Measurements from ENCODE around the gene PKM.
A peak's percentile ranks its signal among the peaks of the same experiment; 100 is the strongest.

Gene PKM

GRCh38 chr15:72199721-72200212 lies 31.2 kb downstream of the PKM start:
- DNase-seq, result peak in 1 of 2 donors; percentile 59

DNA sequence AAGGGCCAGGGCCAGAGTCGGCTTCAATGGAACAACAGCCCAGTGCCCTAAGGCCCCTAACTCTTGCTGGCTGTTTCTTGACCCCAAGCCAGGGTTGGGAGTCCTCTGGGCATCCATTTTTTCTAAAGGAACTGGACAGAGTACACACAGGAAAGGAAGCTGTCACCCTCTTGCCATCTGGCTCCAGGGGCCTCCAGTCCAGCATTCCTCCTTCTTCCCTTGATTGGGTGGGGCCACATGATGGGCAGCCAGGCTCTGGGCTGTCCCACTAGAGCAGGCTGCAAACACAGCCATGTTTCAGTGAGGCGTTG lies 31.8 kb downstream of the PKM start:
- DNase-seq, result no peak

- no peak for DNase-seq
Measured at GRCh38 chr15:72198356-72199204, 32.4 kb downstream of the PKM start.

- no peak for DNase-seq
Measured at GRCh38 chr15:72197460-72198355, 33.3 kb downstream of the PKM start, which contains the start of gene GRAMD2A. GRAMD2A (minus strand) TSS chr15:72197787.

- DNase-seq, result no peak
Measured at GRCh38 chr15:72197041-72197459, 33.9 kb downstream of the PKM start.

GRCh38 chr15:72196409-72197040 lies 34.5 kb downstream of the PKM start:
- no peak for DNase-seq

GRCh38 chr15:72195101-72195511 lies 35.9 kb downstream of the PKM start:
- DNase-seq, result peak in 1 of 2 donors; percentile 43

DNA sequence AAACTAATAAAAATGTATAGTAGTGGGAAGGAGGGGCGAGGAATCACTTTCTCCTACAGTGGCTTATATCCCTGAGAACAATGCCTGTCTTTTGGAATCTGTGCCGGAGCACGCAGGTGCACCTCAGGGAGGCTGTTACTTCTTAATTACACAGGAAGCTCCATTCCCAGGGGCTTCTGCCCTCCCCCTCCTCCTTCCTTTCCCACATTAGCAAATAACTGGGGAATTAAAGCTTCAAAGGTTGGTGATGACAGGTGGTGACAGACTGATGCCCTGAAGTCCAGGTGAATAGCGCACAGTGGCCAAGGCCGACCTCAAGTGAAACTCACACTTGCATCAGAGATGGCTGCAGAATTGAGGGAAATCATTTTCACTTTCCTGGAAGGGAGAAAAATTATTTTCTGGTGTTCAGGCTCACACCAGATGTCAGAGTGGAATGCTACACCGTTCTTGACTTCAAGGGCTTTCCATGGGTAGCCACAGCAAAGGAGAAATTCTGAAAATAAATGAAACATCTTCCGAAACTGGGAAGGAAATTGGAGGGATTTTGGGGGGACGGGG lies 37.1 kb downstream of the PKM start:
- no peak for DNase-seq

GRCh38 chr15:72192416-72192815 lies 38.6 kb downstream of the PKM start:
- DNase-seq, result no peak

DNA sequence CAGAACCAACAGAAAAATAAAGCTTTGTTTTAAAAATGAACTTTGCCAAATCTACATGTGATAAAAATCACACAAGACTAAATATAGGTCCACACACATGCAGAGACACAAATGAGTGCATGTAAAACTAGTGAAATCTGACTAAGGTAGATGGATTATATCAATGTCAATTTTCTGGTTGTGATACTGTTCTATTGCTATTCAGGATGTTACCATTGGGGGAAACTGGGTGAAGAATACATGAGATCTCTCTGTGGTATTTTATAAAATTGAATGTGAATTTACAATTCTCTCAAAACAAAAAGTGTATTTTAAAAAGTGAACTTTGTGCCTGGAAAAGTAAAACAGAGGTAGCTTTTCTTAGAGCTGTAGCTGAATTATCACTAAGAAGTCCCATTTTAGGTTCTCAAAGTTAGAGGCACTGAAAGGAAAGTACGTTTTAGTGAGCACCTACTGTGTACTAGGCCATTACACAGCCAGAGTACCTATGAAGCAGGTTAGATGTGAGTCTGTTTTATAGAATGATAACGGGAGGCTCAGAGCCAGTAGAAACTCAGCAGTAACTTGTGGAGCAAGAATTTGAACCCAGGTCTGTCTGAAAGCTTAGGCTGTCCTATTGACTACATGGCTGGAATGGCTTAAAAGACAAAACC lies 41.6 kb downstream of the PKM start:
- no peak for DNase-seq

DNA sequence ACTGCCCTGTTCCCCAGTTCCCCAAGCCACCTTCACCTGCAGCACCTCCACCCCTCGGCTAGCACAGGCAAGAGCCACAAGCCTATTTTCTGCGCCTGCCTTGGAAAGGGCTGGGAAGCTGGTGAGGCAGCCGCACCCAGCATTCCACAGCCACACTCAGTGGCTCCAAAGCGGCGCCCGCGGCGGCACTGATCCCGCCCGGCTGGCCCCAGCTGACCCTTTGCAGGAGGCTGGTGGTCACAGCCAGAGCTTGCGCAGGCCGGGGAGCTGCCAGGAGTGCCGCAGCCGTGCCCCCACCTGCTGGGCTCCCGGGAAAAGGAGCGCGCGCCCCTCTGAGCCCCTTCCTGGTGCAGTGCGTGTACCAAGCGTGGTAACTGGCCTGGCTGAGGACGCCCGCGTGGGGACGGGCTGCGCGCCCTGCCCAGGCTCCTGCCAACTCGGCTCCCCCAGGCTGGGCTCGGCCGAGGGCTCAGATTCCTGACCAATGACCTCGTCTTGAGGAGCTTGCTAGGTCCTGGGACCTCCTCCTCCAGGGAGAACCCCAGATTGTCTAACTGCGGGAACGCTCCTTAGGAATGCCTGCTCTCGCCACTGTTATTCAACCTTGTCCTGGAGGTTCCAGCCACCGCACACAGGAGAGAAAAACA lies 46.7 kb downstream of the PKM start:
- no peak for DNase-seq

DNA sequence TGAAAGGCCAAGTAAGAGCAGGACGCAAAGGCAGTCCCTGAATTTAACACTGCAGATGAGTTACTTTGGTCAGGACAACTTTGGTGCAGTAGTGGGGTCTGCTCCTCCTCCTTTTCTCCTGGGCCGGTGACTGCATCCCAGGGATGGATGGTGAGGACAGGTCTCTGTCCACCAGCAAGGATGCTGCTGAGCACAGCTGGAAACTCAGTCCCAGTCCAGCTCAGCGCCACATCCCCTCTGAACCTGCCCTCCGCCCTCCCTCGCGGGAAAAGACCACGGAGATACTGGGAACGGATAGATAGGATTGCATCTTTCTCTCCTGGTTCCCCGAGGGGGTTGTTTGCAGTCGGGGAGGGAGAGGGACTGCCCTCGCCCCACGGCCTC lies 47.2 kb downstream of the PKM start:
- DNase-seq, result no peak

DNA sequence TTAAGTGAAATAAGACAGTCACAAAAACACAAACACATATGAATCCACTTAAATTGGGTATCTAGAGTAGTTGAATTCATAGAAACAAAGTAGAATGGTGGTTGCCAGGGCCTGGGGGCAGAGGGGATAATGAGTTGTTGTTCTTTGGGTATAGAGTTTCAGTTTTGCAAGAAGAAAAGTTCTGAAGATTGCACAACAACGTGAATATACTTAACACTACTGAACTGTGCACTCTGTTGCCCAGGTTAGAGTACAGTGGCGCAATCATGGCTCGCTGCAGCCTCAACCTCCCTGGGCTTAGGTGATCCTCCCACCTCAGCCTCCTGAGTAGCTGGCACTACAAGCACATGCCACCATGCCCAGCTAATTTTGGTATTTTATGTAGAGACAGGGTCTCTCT lies 48.3 kb downstream of the PKM start:
- DNase-seq, result no peak

- no peak for DNase-seq
Measured at GRCh38 chr15:72182244-72182643, 48.7 kb downstream of the PKM start.

GRCh38 chr15:72180761-72181324 lies 50.1 kb downstream of the PKM start:
- DNase-seq, result no peak

DNA sequence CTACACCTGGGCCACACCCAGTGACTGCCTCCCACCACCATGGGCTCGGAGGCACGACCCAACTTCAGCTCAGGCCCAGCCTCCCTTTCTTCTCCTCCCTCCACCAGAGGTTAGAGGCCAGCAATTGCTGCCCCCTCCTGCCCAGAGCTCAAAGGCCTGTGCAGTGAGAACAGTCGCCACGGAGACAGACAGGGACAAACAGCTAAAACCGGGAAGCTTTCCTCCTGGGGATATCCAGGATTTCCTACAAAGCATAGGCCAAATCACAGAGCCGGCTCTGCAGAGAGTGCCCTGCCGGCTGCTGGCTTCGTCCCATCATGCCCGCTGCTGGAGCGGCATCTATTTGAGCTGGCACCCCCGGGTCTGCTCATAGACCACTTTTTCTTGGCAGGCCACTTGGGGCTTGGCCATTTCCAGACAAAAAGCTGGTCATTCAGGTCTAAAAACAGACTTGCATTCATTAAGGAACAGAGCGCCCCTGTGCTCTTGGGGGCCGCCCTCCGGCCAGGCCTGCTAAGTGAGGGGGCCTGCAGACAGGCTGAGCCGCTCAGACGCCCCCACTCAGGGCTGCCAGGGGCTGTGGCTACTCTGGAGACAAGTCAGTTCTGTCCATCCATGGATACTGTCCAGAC lies 50.9 kb downstream of the PKM start:
- DNase-seq, result no peak

- no peak for DNase-seq
Measured at GRCh38 chr15:72178976-72179585, 51.9 kb downstream of the PKM start.

DNA sequence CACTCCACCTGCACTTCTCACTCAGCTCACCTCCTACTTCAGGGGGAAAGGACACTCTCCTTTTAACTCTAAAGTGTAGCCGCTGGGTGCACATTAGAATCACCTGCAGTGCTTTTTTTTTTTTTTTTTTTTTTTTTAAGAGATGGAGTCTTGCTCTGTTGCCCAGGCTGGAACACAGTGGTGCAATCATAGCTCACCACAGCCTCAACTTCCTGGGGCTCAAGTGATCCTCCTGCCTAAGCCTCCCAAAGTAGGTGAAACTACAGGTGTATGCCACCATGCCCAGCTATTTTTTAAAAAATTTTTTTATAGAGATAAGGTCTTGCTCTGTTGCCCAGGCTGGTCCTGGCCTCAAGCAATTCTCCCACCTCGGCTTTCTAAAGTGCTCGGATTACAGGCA lies 54.2 kb downstream of the PKM start:
- no peak for DNase-seq

DNA sequence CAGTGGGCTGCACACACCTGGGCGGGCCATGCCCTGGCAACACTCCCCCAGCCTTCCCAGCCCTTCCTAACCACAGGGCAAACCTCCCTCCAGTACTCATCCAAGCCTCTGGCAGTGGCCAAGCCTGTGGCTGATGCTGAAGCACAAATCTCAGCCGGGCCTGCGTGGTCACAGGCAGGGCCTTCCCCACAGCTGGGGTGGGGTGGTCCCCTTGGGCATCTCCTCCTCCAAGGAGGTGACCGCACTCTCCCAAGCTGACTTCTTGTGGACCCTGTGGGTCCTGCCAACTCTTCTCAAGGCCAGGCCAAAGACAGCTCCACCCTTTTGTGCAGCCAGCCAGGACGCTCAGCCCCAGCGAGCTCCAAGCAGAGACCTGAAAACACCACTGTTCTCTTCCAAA lies 54.8 kb downstream of the PKM start:
- DNase-seq, result no peak

DNA sequence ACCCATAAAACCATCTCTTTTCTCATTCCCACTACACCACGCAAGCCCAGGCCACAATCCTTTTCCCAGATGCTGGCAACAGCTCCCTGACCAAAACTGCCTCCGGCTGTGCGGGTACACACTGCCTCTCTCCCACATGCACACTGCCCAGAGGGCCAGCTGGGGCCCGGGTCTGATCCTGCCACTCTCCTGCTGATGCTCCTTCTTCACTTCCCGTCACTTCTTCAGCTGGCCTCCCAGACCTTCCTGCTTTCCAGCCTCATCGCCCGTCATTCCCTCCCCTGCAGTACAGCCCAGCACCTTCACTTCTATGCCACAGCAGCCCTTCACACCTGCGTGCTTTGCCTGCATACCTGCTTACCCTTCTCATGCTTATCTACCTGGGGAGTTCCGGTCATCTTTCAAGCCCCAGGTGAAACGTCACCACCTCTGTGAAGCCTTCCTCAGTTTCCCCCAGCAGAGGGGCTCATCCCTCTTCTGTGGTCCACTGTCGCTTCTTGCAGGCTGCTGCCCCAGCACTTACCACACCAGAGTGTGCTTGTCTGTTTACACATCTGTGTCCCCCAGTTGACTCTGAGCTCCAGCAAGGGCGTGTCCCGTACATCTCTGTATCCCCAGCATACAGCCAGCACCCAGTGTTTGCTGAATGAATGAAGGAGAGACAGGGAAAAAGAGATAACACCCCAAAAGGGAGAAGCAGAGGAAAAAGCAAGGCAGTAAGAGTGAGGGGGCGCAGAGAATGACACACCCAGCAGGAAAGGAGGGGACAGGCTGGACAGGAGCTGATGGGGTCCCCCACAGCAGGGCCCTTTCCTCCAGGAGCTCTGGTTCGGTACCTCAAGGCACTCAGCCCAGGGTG lies 55.6 kb downstream of the PKM start:
- DNase-seq, result no peak

All from bone marrow (tissue), 2 donors.